ENCODE measurements around the gene CD14.
"Not testable (repeated sequence)": the region's sequence is repeated elsewhere in the genome, so short reads cannot be mapped to it uniquely, and the experiment has no call there.

- TF ChIP-seq POLR2AphosphoS5, CTCF, POLR2A (IDR thresholded peaks at IDR 0.05): not testable (repeated sequence)
Measured at GRCh38 chr5:140623061-140623460, 9.9 kb downstream of the CD14 start.
